Measurements from ENCODE around the gene ANKRD27.
A peak's percentile ranks its signal among the peaks of the same experiment; 100 is the strongest.
"Not testable (repeated sequence)": the region's sequence is repeated elsewhere in the genome, so short reads cannot be mapped to it uniquely, and the experiment has no call there.

The ANKRD27 gene

GRCh38 chr19:32661318-32661717 is 13.7 kb downstream of the ANKRD27 start:
- in situ Hi-C loops (cut with MboI; ENCODE audit: low pct_unique_long_range_greater_than_20kb, low sequenced_read_pairs) = no loop called here
- DNase-seq = no peak

GRCh38 chr19:32658527-32658926 is 16.5 kb downstream of the ANKRD27 start:
- in situ Hi-C loops (cut with MboI; ENCODE audit: low pct_unique_long_range_greater_than_20kb, low sequenced_read_pairs) = no loop called here
- DNase-seq = no peak

GRCh38 chr19:32658075-32658474 is 16.9 kb downstream of the ANKRD27 start:
- in situ Hi-C loops (cut with MboI; ENCODE audit: low pct_unique_long_range_greater_than_20kb, low sequenced_read_pairs) = no loop called here
- DNase-seq = no peak

GRCh38 chr19:32656379-32656778 is 18.6 kb downstream of the ANKRD27 start:
- in situ Hi-C loops (cut with MboI; ENCODE audit: low pct_unique_long_range_greater_than_20kb, low sequenced_read_pairs); DNase-seq: not testable (repeated sequence)

GRCh38 chr19:32653599-32653915 is 21.4 kb downstream of the ANKRD27 start:
- DNase-seq = no peak
- in situ Hi-C loops (cut with MboI; ENCODE audit: low pct_unique_long_range_greater_than_20kb, low sequenced_read_pairs) = no loop called here

GRCh38 chr19:32652894-32653598 is 21.9 kb downstream of the ANKRD27 start:
- no peak for DNase-seq
- in situ Hi-C loops (cut with MboI; ENCODE audit: low pct_unique_long_range_greater_than_20kb, low sequenced_read_pairs) = no loop called here

GRCh38 chr19:32652331-32652730 is 22.6 kb downstream of the ANKRD27 start:
- in situ Hi-C loops (cut with MboI; ENCODE audit: low pct_unique_long_range_greater_than_20kb, low sequenced_read_pairs); DNase-seq: not testable (repeated sequence)

GRCh38 chr19:32651729-32652140 is 23.2 kb downstream of the ANKRD27 start:
- peak; percentile 48 for DNase-seq
- in situ Hi-C loops (cut with MboI; ENCODE audit: low pct_unique_long_range_greater_than_20kb, low sequenced_read_pairs) = no loop called here

- DNase-seq = no peak
- in situ Hi-C loops (cut with MboI; ENCODE audit: low pct_unique_long_range_greater_than_20kb, low sequenced_read_pairs) = no loop called here
These were observed 24.3 kb downstream of the ANKRD27 start for GRCh38 chr19:32650671-32651070.

- DNase-seq = no peak
- in situ Hi-C loops (cut with MboI; ENCODE audit: low pct_unique_long_range_greater_than_20kb, low sequenced_read_pairs) = no loop called here
These were observed 25.2 kb downstream of the ANKRD27 start for GRCh38 chr19:32649751-32650150.

- in situ Hi-C loops (cut with MboI; ENCODE audit: low pct_unique_long_range_greater_than_20kb, low sequenced_read_pairs) = no loop called here
- DNase-seq = no peak
These were observed 27.6 kb downstream of the ANKRD27 start for GRCh38 chr19:32647361-32647760.

GRCh38 chr19:32646556-32646955 is 28.4 kb downstream of the ANKRD27 start:
- in situ Hi-C loops (cut with MboI; ENCODE audit: low pct_unique_long_range_greater_than_20kb, low sequenced_read_pairs) = no loop called here
- DNase-seq = no peak

GRCh38 chr19:32642771-32643170 is 32.2 kb downstream of the ANKRD27 start:
- DNase-seq = no peak
- in situ Hi-C loops (cut with MboI; ENCODE audit: low pct_unique_long_range_greater_than_20kb, low sequenced_read_pairs) = no loop called here

- in situ Hi-C loops (cut with MboI; ENCODE audit: low pct_unique_long_range_greater_than_20kb, low sequenced_read_pairs) = no loop called here
- no peak for DNase-seq
These were observed 36.4 kb downstream of the ANKRD27 start for GRCh38 chr19:32638625-32639024.

GRCh38 chr19:32637480-32637879 is 37.5 kb downstream of the ANKRD27 start:
- in situ Hi-C loops (cut with MboI; ENCODE audit: low pct_unique_long_range_greater_than_20kb, low sequenced_read_pairs) = no loop called here
- DNase-seq = no peak

- in situ Hi-C loops (cut with MboI; ENCODE audit: low pct_unique_long_range_greater_than_20kb, low sequenced_read_pairs) = no loop called here
- DNase-seq = no peak
These were observed 43.6 kb downstream of the ANKRD27 start for GRCh38 chr19:32631381-32631780.

GRCh38 chr19:32630338-32630737 is 44.6 kb downstream of the ANKRD27 start:
- in situ Hi-C loops (cut with MboI; ENCODE audit: low pct_unique_long_range_greater_than_20kb, low sequenced_read_pairs) = no loop called here
- DNase-seq = no peak

GRCh38 chr19:32627714-32628270 is 47.2 kb downstream of the ANKRD27 start:
- in situ Hi-C loops (cut with MboI; ENCODE audit: low pct_unique_long_range_greater_than_20kb, low sequenced_read_pairs) = no loop called here
- no peak for DNase-seq

GRCh38 chr19:32626969-32627368 is 48.0 kb downstream of the ANKRD27 start:
- no peak for DNase-seq
- in situ Hi-C loops (cut with MboI; ENCODE audit: low pct_unique_long_range_greater_than_20kb, low sequenced_read_pairs) = no loop called here

- in situ Hi-C loops (cut with MboI; ENCODE audit: low pct_unique_long_range_greater_than_20kb, low sequenced_read_pairs) = no loop called here
- DNase-seq = no peak
These were observed 50.6 kb downstream of the ANKRD27 start for GRCh38 chr19:32624410-32624809.

GRCh38 chr19:32622002-32622401 is 53.0 kb downstream of the ANKRD27 start:
- no peak for DNase-seq
- in situ Hi-C loops (cut with MboI; ENCODE audit: low pct_unique_long_range_greater_than_20kb, low sequenced_read_pairs) = no loop called here
